Neuronal stem cell (in vitro differentiated cells): ENCODE data around the gene CDH13.

Experiments used
- DNase-seq: peaks from one replicate; pipeline ENCODE4 v3.0.0-alpha.2; 2013; ENCODE audit warnings: low spot score
- H2AFZ ChIP-seq: one replicate; pipeline ENCODE4 v1.6.1; 2013; ENCODE audit warnings: mild to moderate bottlenecking, low read length, inconsistent platforms
- H2AK5ac ChIP-seq: 2 replicates; pipeline ENCODE4 v1.6.1; 2013; ENCODE audit warnings: low read depth, mild to moderate bottlenecking, inconsistent platforms, low read length, moderate library complexity, mixed read lengths
- H2BK120ac ChIP-seq: 2 replicates; pipeline ENCODE4 v1.6.1; 2013; ENCODE audit warnings: low read depth, mild to moderate bottlenecking, inconsistent platforms, low read length, moderate library complexity, mixed read lengths
- H2BK12ac ChIP-seq: one replicate; pipeline ENCODE4 v1.6.1; 2013; ENCODE audit warnings: low read length, inconsistent platforms
- H2BK15ac ChIP-seq: 2 replicates; pipeline ENCODE4 v1.6.1; 2013; ENCODE audit warnings: mild to moderate bottlenecking, low read length, inconsistent platforms, mixed read lengths
- H2BK5ac ChIP-seq: one replicate; pipeline ENCODE4 v1.6.1; 2013; ENCODE audit warnings: inconsistent platforms, mild to moderate bottlenecking, low read length, moderate library complexity
- H3K14ac ChIP-seq: one replicate; pipeline ENCODE4 v1.6.1; 2013; ENCODE audit warnings: low read length, inconsistent platforms
- H3K18ac ChIP-seq: 2 replicates; pipeline ENCODE4 v1.6.1; 2013; ENCODE audit warnings: low read length, inconsistent platforms
- H3K23ac ChIP-seq: 2 replicates; pipeline ENCODE4 v1.6.1; 2013; ENCODE audit warnings: low read depth, mild to moderate bottlenecking, mixed read lengths, low read length, inconsistent platforms; ENCODE audit not compliant: poor library complexity
- H3K27ac ChIP-seq: replicated peaks from 3 replicates; pipeline ENCODE4 v1.5.1; 2013; ENCODE audit warnings: low read length, inconsistent platforms
- H3K27me3 ChIP-seq, 3 experiments: 2 replicates each; pipeline ENCODE4 v1.6.1; 2013; ENCODE audit warnings: low read length in 3 of 3, mild to moderate bottlenecking in 2 of 3, inconsistent platforms in 1 of 3, low read depth in 1 of 3, mixed read lengths in 1 of 3, moderate library complexity in 1 of 3; ENCODE audit not compliant: control insufficient read depth in 3 of 3, insufficient read depth in 3 of 3
- H3K36me3 ChIP-seq, 2 donors: replicated peaks in 1 of 2; 2 replicates each; pipeline ENCODE4 v1.6.1; 2013; ENCODE audit warnings: low read length in 2 of 2; ENCODE audit not compliant: control insufficient read depth in 2 of 2, insufficient read depth in 2 of 2
- H3K4ac ChIP-seq: 2 replicates; pipeline ENCODE4 v1.6.1; 2013; ENCODE audit warnings: inconsistent platforms, mild to moderate bottlenecking, low read length, moderate library complexity
- H3K4me1 ChIP-seq, 2 donors: 1 replicate in 1 of 2; 2 replicates in 1 of 2; pipeline ENCODE4 v1.6.1; 2013; ENCODE audit warnings: low read length in 2 of 2, low read depth in 1 of 2; ENCODE audit not compliant: control insufficient read depth in 2 of 2, insufficient read depth in 1 of 2
- H3K4me2 ChIP-seq: one replicate; pipeline ENCODE4 v1.6.1; 2013; ENCODE audit warnings: mild to moderate bottlenecking, low read length, inconsistent platforms; ENCODE audit not compliant: insufficient read depth, poor library complexity, severe bottlenecking
- H3K4me3 ChIP-seq, 2 donors: 2 replicates each; pipeline ENCODE4 v1.5.1; 2013; ENCODE audit warnings: low read length in 2 of 2, mild to moderate bottlenecking in 2 of 2, inconsistent platforms in 1 of 2, moderate library complexity in 1 of 2
- H3K79me1 ChIP-seq: one replicate; pipeline ENCODE4 v1.6.1; 2013; ENCODE audit warnings: low read depth, mild to moderate bottlenecking, inconsistent platforms, low read length, moderate library complexity
- H3K9ac ChIP-seq: one replicate; pipeline ENCODE4 v1.6.1; 2013; ENCODE audit warnings: mild to moderate bottlenecking, low read depth, low read length, inconsistent platforms; ENCODE audit not compliant: poor library complexity
- H3K9me3 ChIP-seq, 2 donors: replicated peaks in 1 of 2; 2 replicates each; pipeline versions ENCODE3 to v1.6.1; 2013; ENCODE audit warnings: low read length in 2 of 2, mild to moderate bottlenecking in 2 of 2, inconsistent platforms in 1 of 2, low read depth in 1 of 2, mixed read lengths in 1 of 2, moderate library complexity in 1 of 2; ENCODE audit not compliant: control insufficient read depth in 2 of 2, insufficient read depth in 1 of 2
- H4K8ac ChIP-seq: one replicate; pipeline ENCODE4 v1.6.1; 2013; ENCODE audit warnings: low read depth, mild to moderate bottlenecking, inconsistent platforms, low read length, moderate library complexity
- H4K91ac ChIP-seq: one replicate; pipeline ENCODE4 v1.6.1; 2013; ENCODE audit warnings: low read length, low read depth, mild to moderate bottlenecking, inconsistent platforms; ENCODE audit not compliant: poor library complexity
- WGBS, 2 donors: extraction: QIAGEN DNeasy Blood & Tissue Kit; methylation state at CpG; one replicate each; pipeline ENCODE4 v1.1.7; 2013; ENCODE audit warnings: missing lambda C conversion rate in 2 of 2, mixed read lengths in 1 of 2; ENCODE audit not compliant: insufficient read length in 2 of 2, insufficient replicate concordance in 1 of 2; ENCODE audit errors: extremely low coverage in 2 of 2; 5-methylcytosine and 5-hydroxymethylcytosine counted together

CDH13 gene

GRCh38 chr16:82675300-82675699 is 48.5 kb downstream of the CDH13 start:
- no peaks in the 10 kb centered on the region for H3K36me3 ChIP-seq
- no CpG with 5 or more reads among the region's 3 CpGs for WGBS, 2 donors
- no peak overlapping the region for H4K8ac ChIP-seq
- no peak overlapping the region for H3K9ac ChIP-seq
- DNase-seq, result no peak
- H2BK12ac ChIP-seq, result no peak overlapping the region
- H3K4me3 ChIP-seq, result no peak overlapping the region
- H3K27ac ChIP-seq, result no peak overlapping the region
- no peaks in the 10 kb centered on the region for H3K79me1 ChIP-seq
- H2BK5ac ChIP-seq, result no peak overlapping the region
- H4K91ac ChIP-seq, result no peak overlapping the region
- H3K9me3 ChIP-seq, result no peaks in the 10 kb centered on the region
- no peak overlapping the region for H2AK5ac ChIP-seq
- H2BK120ac ChIP-seq, result no peak overlapping the region
- no peak overlapping the region for H3K23ac ChIP-seq
- H3K4me1 ChIP-seq, result peaks cover 0 to 3% of the 10 kb centered on the region in 2 donors
- no peak overlapping the region for H2BK15ac ChIP-seq
- H3K27me3 ChIP-seq, result no peaks in the 10 kb centered on the region
- H3K4me2 ChIP-seq, result no peak overlapping the region
- no peak overlapping the region for H3K18ac ChIP-seq
- H3K14ac ChIP-seq, result no peak overlapping the region
- no peak overlapping the region for H3K4ac ChIP-seq
- H2AFZ ChIP-seq, result no peak overlapping the region

- H3K4ac ChIP-seq, result no peak overlapping the region
- peak overlapping the region; percentile 40 for H3K18ac ChIP-seq
- H4K91ac ChIP-seq, result no peak overlapping the region
- H3K79me1 ChIP-seq, result no peaks in the 10 kb centered on the region
- no peaks in the 10 kb centered on the region for H3K4me1 ChIP-seq
- H4K8ac ChIP-seq, result no peak overlapping the region
- H2BK5ac ChIP-seq, result no peak overlapping the region
- H2AFZ ChIP-seq, result no peak overlapping the region
- no peak overlapping the region for H2BK120ac ChIP-seq
- no peak overlapping the region for H3K9ac ChIP-seq
- H3K9me3 ChIP-seq, result no peaks in the 10 kb centered on the region
- H3K4me2 ChIP-seq, result no peak overlapping the region
- no peak overlapping the region for H2BK12ac ChIP-seq
- no peaks in the 10 kb centered on the region for H3K27me3 ChIP-seq
- no peak for DNase-seq
- H3K23ac ChIP-seq, result no peak overlapping the region
- H3K14ac ChIP-seq, result no peak overlapping the region
- H3K36me3 ChIP-seq, result no peaks in the 10 kb centered on the region
- no peak overlapping the region for H2BK15ac ChIP-seq
- no peak overlapping the region for H3K27ac ChIP-seq
- H2AK5ac ChIP-seq, result no peak overlapping the region
- no CpG with 5 or more reads among the region's 11 CpGs for WGBS, 2 donors
- H3K4me3 ChIP-seq, result no peak overlapping the region
These were observed 54.8 kb downstream of the CDH13 start for GRCh38 chr16:82681592-82681991.

- H3K27ac ChIP-seq, result no peak overlapping the region
- no peak overlapping the region for H3K14ac ChIP-seq
- H2BK5ac ChIP-seq, result no peak overlapping the region
- no peak overlapping the region for H3K23ac ChIP-seq
- no peak overlapping the region for H4K91ac ChIP-seq
- no peak overlapping the region for H4K8ac ChIP-seq
- no peak overlapping the region for H2AFZ ChIP-seq
- DNase-seq, result no peak
- H3K36me3 ChIP-seq, result no peaks in the 10 kb centered on the region
- H2AK5ac ChIP-seq, result no peak overlapping the region
- H2BK12ac ChIP-seq, result no peak overlapping the region
- H3K27me3 ChIP-seq, result no peaks in the 10 kb centered on the region
- no peak overlapping the region for H3K4me2 ChIP-seq
- no peak overlapping the region for H3K18ac ChIP-seq
- H2BK15ac ChIP-seq, result no peak overlapping the region
- H2BK120ac ChIP-seq, result no peak overlapping the region
- no peaks in the 10 kb centered on the region for H3K4me1 ChIP-seq
- H3K4me3 ChIP-seq, result no peak overlapping the region
- no peak overlapping the region for H3K9ac ChIP-seq
- H3K79me1 ChIP-seq, result no peaks in the 10 kb centered on the region
- no peaks in the 10 kb centered on the region for H3K9me3 ChIP-seq
- WGBS, 2 donors, result no CpG with 5 or more reads among the region's 4 CpGs
- no peak overlapping the region for H3K4ac ChIP-seq
These were observed 56.0 kb downstream of the CDH13 start for GRCh38 chr16:82682767-82683166.

- no peak overlapping the region for H3K4me2 ChIP-seq
- H4K8ac ChIP-seq, result no peak overlapping the region
- H3K36me3 ChIP-seq, result no peaks in the 10 kb centered on the region
- no peak overlapping the region for H2BK15ac ChIP-seq
- no peaks in the 10 kb centered on the region for H3K79me1 ChIP-seq
- H3K9ac ChIP-seq, result no peak overlapping the region
- no peak overlapping the region for H2BK120ac ChIP-seq
- H3K9me3 ChIP-seq, result no peaks in the 10 kb centered on the region
- H3K4me3 ChIP-seq, result no peak overlapping the region
- H2AFZ ChIP-seq, result no peak overlapping the region
- H3K14ac ChIP-seq, result no peak overlapping the region
- H3K27me3 ChIP-seq, result no peaks in the 10 kb centered on the region
- H3K27ac ChIP-seq, result no peak overlapping the region
- H2AK5ac ChIP-seq, result no peak overlapping the region
- WGBS, 2 donors, result no CpG with 5 or more reads among the region's 2 CpGs
- DNase-seq, result no peak
- no peak overlapping the region for H4K91ac ChIP-seq
- no peak overlapping the region for H3K18ac ChIP-seq
- H2BK12ac ChIP-seq, result no peak overlapping the region
- no peak overlapping the region for H3K23ac ChIP-seq
- no peaks in the 10 kb centered on the region for H3K4me1 ChIP-seq
- no peak overlapping the region for H3K4ac ChIP-seq
- H2BK5ac ChIP-seq, result no peak overlapping the region
These were observed 57.5 kb downstream of the CDH13 start for GRCh38 chr16:82684256-82684655.
